PC-3 (cell line): ENCODE results near the gene LINGO1. TPM values are rescaled to one million over a fixed set of nuclear protein-coding genes. Genes with fewer than 3 reads are reported as not detected.

ENCODE experiments used
- ATAC-seq: fragments of 200-7000 bp; cut with Tn5 transposase; 2 replicates; pipeline ENCODE4 v1.9.1; 2020; ENCODE audit warnings: mild to moderate bottlenecking, moderate library complexity
- BruUV-seq: library from RNA; stranded (reverse); fragments of 400-500 nt; replicated peaks from 2 replicates; lab custom pipeline; 2021; lab: Mats Ljungman, UMichigan
- CTCF ChIA-PET: fragments of 300-600 bp; sonication (Branson Sonifier 250); formaldehyde crosslinking; loops from one replicate; lab custom pipeline; 2022; ENCODE audit warnings: antibody characterized with exemption; lab: Charles Lee
- POLR2A ChIA-PET: fragments of 300-600 bp; sonication (Branson Sonifier 250); formaldehyde crosslinking; loops from one replicate; lab custom pipeline; 2022; ENCODE audit warnings: antibody characterized with exemption; ENCODE audit not compliant: unreplicated experiment; lab: Charles Lee
- DNase-seq: peaks from one replicate; pipeline ENCODE4 v3.0.0-alpha.2; 2015
- H2AFZ ChIP-seq: fragments of 300-600 bp; sonication (generic); 2 replicates; pipeline ENCODE4 v1.6.0; 2016; ENCODE audit warnings: antibody characterized with exemption, low read length
- H3F3A ChIP-seq: fragments of 300-600 bp; sonication (generic); one replicate; pipeline ENCODE4 v1.6.0; 2017; ENCODE audit warnings: antibody characterized with exemption, low read length, control low read depth, mild to moderate bottlenecking; ENCODE audit not compliant: unreplicated experiment
- H3K27ac ChIP-seq: fragments of 300-600 bp; sonication (generic); 2 replicates; pipeline ENCODE4 v1.5.1; 2016; ENCODE audit warnings: mild to moderate bottlenecking, low read length
- H3K27me3 ChIP-seq: fragments of 300-600 bp; sonication (generic); 2 replicates; pipeline ENCODE4 v1.6.1; 2016; ENCODE audit warnings: low read length, mixed read lengths
- H3K36me3 ChIP-seq: fragments of 300-600 bp; sonication (generic); 2 replicates; pipeline ENCODE4 v1.6.1; 2016; ENCODE audit warnings: low read depth, mixed run types, low read length, mixed read lengths
- H3K4me1 ChIP-seq: fragments of 300-600 bp; sonication (generic); 2 replicates; pipeline ENCODE4 v1.5.1; 2016; ENCODE audit warnings: low read length; ENCODE audit not compliant: insufficient read depth
- H3K4me2 ChIP-seq: fragments of 300-600 bp; sonication (generic); 2 replicates; pipeline ENCODE4 v1.6.0; 2016; ENCODE audit warnings: low read length
- H3K4me3 ChIP-seq: fragments of 300-600 bp; sonication (generic); 2 replicates; pipeline ENCODE4 v1.5.1; 2016; ENCODE audit warnings: mild to moderate bottlenecking, low read length, mixed read lengths
- H3K79me2 ChIP-seq: fragments of 300-600 bp; sonication (generic); 2 replicates; pipeline ENCODE4 v1.6.1; 2017; ENCODE audit warnings: low read length, mixed read lengths
- H3K9ac ChIP-seq: fragments of 300-600 bp; sonication (generic); 2 replicates; pipeline ENCODE4 v1.6.0; 2016; ENCODE audit warnings: mild to moderate bottlenecking, low read length
- H3K9me2 ChIP-seq: fragments of 300-600 bp; sonication (generic); replicated peaks from 2 replicates; pipeline ENCODE4 v1.6.1; 2016; ENCODE audit warnings: mixed run types, low read length, mixed read lengths
- H3K9me3 ChIP-seq: fragments of 300-600 bp; sonication (generic); 2 replicates; pipeline ENCODE4 v1.6.1; 2016; ENCODE audit warnings: low read length, mixed read lengths
- H4K20me1 ChIP-seq: fragments of 300-600 bp; sonication (generic); 2 replicates; pipeline ENCODE4 v1.6.1; 2016; ENCODE audit warnings: low read length, mixed read lengths
- EZH2 ChIP-seq: fragments of 300-600 bp; sonication (generic); IDR thresholded peaks from one replicate; pipeline ENCODE4 v1.6.1; 2017; ENCODE audit warnings: antibody characterized with exemption, mild to moderate bottlenecking, low read length; ENCODE audit not compliant: unreplicated experiment
- EZH2phosphoT487 ChIP-seq: fragments of 300-600 bp; sonication (generic); IDR thresholded peaks from 2 replicates; pipeline ENCODE4 v1.6.1; 2018; ENCODE audit warnings: mild to moderate bottlenecking, antibody characterized with exemption, low read length, borderline replicate concordance
- intact Hi-C: fragments of 100-400 bp; cut with micrococcal nuclease; formaldehyde crosslinking; loops from 2 replicates; pipeline ENCODE4 v1.9.0; 2023
- total RNA-seq: library from RNA; depleted of rRNA; stranded (reverse); fragments of >200 nt; gene quantifications from 2 replicates; pipeline ENCODE4 v1.2.3, GENCODE V29; 2014
- TF ChIP-seq, protein P1 (sequence below): fragments of 300-600 bp; sonication (generic); conservative IDR thresholded peaks from 2 replicates; pipeline ENCODE4 v1.5.1; 2017; ENCODE audit warnings: antibody characterized with exemption, low read depth, mild to moderate bottlenecking, low read length

LINGO1 gene
- total RNA-seq, 1 experiment from 2014 or later, result not detected

DNA sequence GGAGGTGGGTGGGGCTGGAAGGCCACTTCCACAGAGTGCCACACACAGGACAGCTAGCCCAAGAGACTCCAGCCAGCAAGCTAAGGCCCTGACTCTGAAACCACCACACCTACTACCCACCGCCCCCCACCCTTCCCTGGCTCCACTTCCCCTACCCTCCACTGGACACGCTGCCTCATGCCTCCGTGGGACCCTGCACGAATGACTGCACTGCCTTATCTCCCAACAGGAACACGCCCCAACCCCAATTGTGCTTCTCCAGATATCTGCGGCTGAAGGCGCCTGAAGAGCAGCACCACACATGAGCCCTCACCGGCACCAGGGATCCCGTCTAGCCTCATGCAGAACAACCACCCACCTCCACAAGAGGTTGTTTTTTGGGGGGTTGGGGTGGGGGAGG, 2.7 kb downstream of the LINGO1 start:
- intact Hi-C loops, result loop anchor here (5.0 kb wide), 1 partner anchor 513 kb away; no protein-coding TSS in a partner anchor
- no peak overlapping the region for H3K4me3 ChIP-seq
- H3K27me3 ChIP-seq, result peaks cover 23% of the 10 kb centered on the region

DNA sequence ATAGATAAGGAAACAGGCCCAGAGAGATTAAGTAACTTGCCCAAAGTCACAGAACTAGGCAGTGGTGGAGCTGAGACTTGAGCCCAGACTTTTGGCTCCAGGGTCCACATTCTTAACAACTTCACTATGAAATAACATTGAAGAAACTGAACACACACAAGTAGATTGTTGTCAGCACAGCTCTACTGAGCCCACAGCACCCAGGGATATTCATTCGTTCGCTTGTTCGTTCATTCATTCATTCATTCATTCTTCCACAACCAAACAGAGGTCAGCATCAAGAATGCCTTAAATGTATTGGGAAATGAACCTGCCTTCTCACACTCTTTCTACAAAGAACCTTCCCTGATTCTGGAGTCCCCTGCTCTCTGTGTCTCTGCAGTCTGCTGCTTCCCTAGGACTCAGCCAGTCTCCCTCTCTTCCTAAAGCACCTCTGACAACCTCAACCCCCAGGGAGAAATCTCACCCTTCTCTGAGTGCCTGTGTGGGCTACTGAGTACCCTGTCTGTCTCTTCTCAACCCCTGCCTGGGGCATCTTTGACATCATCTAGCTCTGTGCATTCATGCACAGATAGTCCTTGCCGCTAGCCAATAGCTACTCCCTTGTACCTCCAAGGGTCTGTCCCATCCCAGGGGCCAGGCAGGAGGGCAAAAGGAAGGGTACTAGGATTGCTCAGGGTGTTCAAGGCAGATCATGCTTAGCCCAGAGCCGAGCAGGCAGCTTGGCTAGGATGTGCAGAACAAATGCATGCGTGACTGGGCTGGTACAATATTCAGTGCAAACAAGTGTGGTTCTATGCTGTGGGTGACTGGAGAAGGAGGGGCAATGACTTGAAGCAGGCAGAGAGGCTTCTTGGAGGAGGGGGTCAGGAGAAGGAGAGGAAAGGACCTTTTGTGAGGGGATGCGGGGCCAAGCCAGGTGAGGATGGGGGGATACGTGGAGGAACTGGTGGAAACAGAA, 3.4 kb downstream of the LINGO1 start:
- no peak overlapping the region for H3K9ac ChIP-seq
- 0 out of 2 replicates have a peak, but pooled peaks cover 4% of the 10 kb centered on the region for H3K4me1 ChIP-seq
- H3K4me3 ChIP-seq, result no peak overlapping the region
- H3K27me3 ChIP-seq, result peaks cover 23% of the 10 kb centered on the region
- intact Hi-C loops, result loop anchor here (5.0 kb wide), 1 partner anchor 512 kb away; no protein-coding TSS in a partner anchor
- no peaks in the 10 kb centered on the region for H3K36me3 ChIP-seq
- TF ChIP-seq, protein P1, sequence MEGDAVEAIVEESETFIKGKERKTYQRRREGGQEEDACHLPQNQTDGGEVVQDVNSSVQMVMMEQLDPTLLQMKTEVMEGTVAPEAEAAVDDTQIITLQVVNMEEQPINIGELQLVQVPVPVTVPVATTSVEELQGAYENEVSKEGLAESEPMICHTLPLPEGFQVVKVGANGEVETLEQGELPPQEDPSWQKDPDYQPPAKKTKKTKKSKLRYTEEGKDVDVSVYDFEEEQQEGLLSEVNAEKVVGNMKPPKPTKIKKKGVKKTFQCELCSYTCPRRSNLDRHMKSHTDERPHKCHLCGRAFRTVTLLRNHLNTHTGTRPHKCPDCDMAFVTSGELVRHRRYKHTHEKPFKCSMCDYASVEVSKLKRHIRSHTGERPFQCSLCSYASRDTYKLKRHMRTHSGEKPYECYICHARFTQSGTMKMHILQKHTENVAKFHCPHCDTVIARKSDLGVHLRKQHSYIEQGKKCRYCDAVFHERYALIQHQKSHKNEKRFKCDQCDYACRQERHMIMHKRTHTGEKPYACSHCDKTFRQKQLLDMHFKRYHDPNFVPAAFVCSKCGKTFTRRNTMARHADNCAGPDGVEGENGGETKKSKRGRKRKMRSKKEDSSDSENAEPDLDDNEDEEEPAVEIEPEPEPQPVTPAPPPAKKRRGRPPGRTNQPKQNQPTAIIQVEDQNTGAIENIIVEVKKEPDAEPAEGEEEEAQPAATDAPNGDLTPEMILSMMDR, result no peak
- TF ChIP-seq EZH2phosphoT487, result no peak
- no peak for TF ChIP-seq EZH2
- H3F3A ChIP-seq, result no peaks in the 10 kb centered on the region
- BruUV-seq, result no TSS peak
- no peaks in the 10 kb centered on the region for H3K9me2 ChIP-seq
- no peak overlapping the region for H3K4me2 ChIP-seq
- POLR2A ChIA-PET, result no interaction called here
- CTCF ChIA-PET, result no interaction called here
- no peaks in the 10 kb centered on the region for H4K20me1 ChIP-seq
- ATAC-seq, result no peak
- H3K79me2 ChIP-seq, result no peaks in the 10 kb centered on the region
- H3K27ac ChIP-seq, result no peak overlapping the region
- H2AFZ ChIP-seq, result no peak overlapping the region
- DNase-seq, result no peak
- H3K9me3 ChIP-seq, result no peaks in the 10 kb centered on the region

More for the DNA sequence above, 2.7 kb downstream of the LINGO1 start:
- Histone ChIP-seq H3K27ac (no peak overlapping the region), H3K36me3 (no peaks in the 10 kb centered on the region), H3K79me2 (no peaks in the 10 kb centered on the region), H3K4me2 (no peak overlapping the region), H3K4me1 (0 out of 2 replicates have a peak, but pooled peaks cover 4% of the 10 kb centered on the region), H3K9ac (no peak overlapping the region), H4K20me1 (no peaks in the 10 kb centered on the region), H3K9me3 (no peaks in the 10 kb centered on the region), H2AFZ (no peak overlapping the region), H3F3A (no peaks in the 10 kb centered on the region), H3K9me2 (no peaks in the 10 kb centered on the region)
- CTCF ChIA-PET, result no interaction called here
- no TSS peak for BruUV-seq
- no peak for TF ChIP-seq EZH2
- no peak for TF ChIP-seq EZH2phosphoT487
- TF ChIP-seq, protein P1, result no peak
- DNase-seq, result no peak
- POLR2A ChIA-PET, result no interaction called here
- no peak for ATAC-seq
